Activated CD4-positive, alpha-beta T cell treated with anti-CD3 and anti-CD28 coated beads, Interleukin-10, Interleukin-2, amounts not matched to agents 100 ng/mL and 50 ng/mL, durations not matched to agents 16 hours and 8 hours (primary cell): ENCODE results near the gene ADAMTS6.
A peak's percentile ranks its signal among the peaks of the same experiment; 100 is the strongest.
"Not testable (repeated sequence)": the region's sequence is repeated elsewhere in the genome, so short reads cannot be mapped to it uniquely, and the experiment has no call there.

ENCODE experiments used
- DNase-seq: peaks from one replicate; pipeline ENCODE4 v3.0.0-alpha.2; 2020

ADAMTS6 gene

GRCh38 chr5:65481635-65482295 lies at the start of gene ADAMTS6:
Gene ADAMTS6 (minus strand): TSS chr5:65481920. CDS start chr5:65473673, 8,247 bp downstream.
- peak; percentile 88 for DNase-seq

- no peak for DNase-seq
Measured at GRCh38 chr5:65530904-65531303, 49.2 kb upstream of the ADAMTS6 start.

GRCh38 chr5:65525726-65526125 lies 44.0 kb upstream of the ADAMTS6 start:
- DNase-seq: no peak

- DNase-seq: peak; percentile 39
Measured at GRCh38 chr5:65512170-65512937, 30.6 kb upstream of the ADAMTS6 start.

DNA sequence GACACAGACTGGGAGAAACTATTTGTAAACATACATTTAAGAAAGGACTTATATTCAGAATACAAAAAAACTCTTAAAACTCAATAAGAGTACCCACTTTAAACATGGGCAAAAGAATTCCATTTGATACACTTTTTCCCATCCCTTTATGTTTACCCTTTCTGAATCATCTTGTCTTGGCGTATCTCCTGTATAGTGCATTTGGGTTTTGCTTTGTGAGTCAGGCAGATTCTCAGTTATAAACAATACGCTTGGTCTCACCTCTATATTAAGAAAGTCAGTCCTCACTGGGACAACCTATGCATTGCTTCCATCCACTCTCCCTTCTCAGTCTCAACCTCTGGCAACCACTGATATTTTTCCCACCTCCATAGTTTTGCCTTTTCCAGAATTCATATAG lies 27.3 kb upstream of the ADAMTS6 start:
- no peak for DNase-seq

DNA sequence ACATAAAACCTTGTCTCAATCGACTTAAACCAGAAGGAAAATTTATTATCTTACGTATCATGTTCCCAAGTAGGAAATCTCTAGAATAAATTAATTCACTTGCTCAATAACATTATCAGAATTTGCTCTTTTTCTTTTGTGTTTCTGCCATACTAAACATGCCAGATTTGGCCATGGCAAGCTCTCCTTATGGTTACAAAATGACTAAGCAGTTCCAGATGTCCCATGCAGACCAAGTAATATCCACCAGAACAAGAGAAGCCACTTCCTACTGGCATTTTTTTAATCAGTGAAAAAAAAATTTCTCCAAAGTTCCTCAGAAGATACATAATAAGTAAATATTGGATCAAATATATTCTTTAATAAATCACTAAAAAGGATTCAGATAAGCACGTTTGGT lies 25.2 kb upstream of the ADAMTS6 start:
- no peak for DNase-seq

DNA sequence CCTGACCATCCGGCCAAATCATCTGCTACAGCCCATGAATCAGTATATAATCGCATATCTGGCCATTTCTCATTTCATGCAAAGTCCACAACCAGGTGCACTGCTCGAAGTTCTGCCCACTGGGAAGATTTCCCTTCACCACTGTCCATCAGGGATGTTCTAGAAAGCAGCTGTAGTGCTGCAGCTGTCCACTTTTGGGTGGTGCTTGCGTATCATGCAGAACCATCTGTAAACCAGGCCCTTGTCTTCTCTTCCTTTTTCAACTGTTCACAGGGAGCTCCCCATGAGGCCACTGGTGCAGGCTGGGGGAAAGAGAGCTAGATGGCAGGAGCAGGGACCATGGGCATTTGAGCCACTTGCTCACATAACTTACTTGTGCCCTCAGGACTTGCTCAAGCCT lies 7.4 kb upstream of the ADAMTS6 start:
- DNase-seq: no peak

- DNase-seq: not testable (repeated sequence)
Measured at GRCh38 chr5:65488038-65488687, 6.4 kb upstream of the ADAMTS6 start.

- DNase-seq: not testable (repeated sequence)
Measured at GRCh38 chr5:65486803-65487202, 5.1 kb upstream of the ADAMTS6 start.

GRCh38 chr5:65485405-65485804 lies 3.7 kb upstream of the ADAMTS6 start:
- no peak for DNase-seq

GRCh38 chr5:65483546-65484346 lies 2.0 kb upstream of the ADAMTS6 start:
- DNase-seq: peak; percentile 47

GRCh38 chr5:65482736-65483545 lies 1.2 kb upstream of the ADAMTS6 start:
- peak; percentile 19 for DNase-seq

GRCh38 chr5:65482296-65482735 lies 596 bp upstream of the ADAMTS6 start:
- no peak for DNase-seq

DNA sequence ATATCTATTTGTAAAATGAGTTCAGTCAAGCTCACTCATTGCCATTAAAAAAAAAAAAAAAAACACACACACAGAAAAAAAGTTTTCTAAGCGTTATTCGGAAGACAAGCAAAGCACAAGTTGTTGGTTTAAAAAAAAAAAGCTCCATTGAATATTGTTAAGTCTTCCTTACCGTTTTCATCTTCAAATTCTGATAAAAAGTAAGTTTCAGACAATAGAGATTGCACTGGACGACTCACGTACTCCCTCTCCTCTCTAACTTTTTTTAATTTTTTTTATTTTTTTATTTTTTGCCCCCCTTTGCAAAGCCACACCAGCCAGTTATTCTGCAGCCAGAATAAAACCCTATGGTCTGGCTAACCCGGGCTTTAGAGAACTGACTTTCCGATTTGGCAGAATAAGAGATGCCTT lies 544 bp downstream of the ADAMTS6 start:
- DNase-seq: no peak

- peak; percentile 23 for DNase-seq
Measured at GRCh38 chr5:65480306-65480865, 1.3 kb downstream of the ADAMTS6 start.

GRCh38 chr5:65479527-65479926 lies 2.2 kb downstream of the ADAMTS6 start:
- DNase-seq: no peak

DNA sequence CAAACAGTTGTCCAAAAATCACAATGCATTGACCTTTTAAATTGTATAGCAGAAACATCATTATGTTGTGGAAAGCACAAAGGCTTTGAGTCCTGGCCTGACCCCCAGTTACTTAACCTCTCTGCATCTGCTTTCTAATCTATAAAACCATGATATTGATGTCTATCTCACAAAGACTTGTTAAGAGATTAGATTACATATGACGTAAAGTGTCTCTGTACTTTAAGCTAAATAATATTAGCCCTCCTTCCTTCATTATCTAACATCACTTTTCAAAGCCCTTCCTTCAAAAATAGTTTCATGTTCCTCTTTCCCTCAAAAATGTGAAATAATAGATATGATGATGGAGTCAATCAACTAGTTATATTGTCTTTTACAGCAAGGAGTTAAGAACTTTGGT lies 3.4 kb downstream of the ADAMTS6 start:
- DNase-seq: no peak

DNA sequence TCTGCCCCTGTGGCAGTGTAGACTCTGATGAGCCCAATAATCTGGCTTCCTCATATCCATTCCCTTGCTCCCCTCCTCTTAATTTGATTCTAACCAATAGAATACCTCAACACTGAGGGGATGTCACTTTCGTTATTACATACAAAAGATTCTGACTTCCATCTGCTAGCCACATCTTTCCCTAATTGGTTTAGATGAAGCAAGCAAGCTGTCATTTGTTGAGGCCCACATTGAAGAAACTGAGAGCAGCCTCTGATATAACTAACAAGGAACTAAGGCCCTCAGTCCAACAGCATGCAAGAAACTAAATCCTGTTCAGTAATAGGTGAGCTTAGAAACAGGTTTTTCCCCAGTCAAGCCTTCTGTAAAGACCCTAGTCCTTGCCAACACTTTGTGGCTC lies 5.8 kb downstream of the ADAMTS6 start:
- no peak for DNase-seq

- DNase-seq: no peak
Measured at GRCh38 chr5:65475336-65475735, 6.4 kb downstream of the ADAMTS6 start.

- DNase-seq: no peak
Measured at GRCh38 chr5:65474130-65474711, 7.5 kb downstream of the ADAMTS6 start.

- DNase-seq: peak; percentile 6
Measured at GRCh38 chr5:65468633-65469032, 13.1 kb downstream of the ADAMTS6 start.
